H1 (cell line): ENCODE measurements around the gene LIPG. TPM values are rescaled to one million over a fixed set of nuclear protein-coding genes. Genes with fewer than 3 reads are reported as not detected.

Experiments used
- CTCF ChIA-PET: fragments of 300-600 bp; sonication (Branson Sonifier 250); formaldehyde crosslinking; loops from one replicate; lab custom pipeline; 2021; ENCODE audit not compliant: partially characterized antibody; lab: Charles Lee
- POLR2A ChIA-PET: fragments of 300-600 bp; sonication (Branson Sonifier 250); formaldehyde crosslinking; loops from one replicate; lab custom pipeline; 2021; ENCODE audit warnings: inconsistent platforms; ENCODE audit not compliant: partially characterized antibody; lab: Charles Lee
- DNase-seq, 2 experiments: peaks; one replicate each; pipeline versions ENCODE4 v3.0.0 to v3.0.0-alpha.2; 2010 to 2022; ENCODE audit warnings: low spot score in 2 of 2, low read depth in 1 of 2, mixed read lengths in 1 of 2
- FAIRE-seq: peaks from 2 replicates; lab custom pipeline; 2011; peaks lifted over from hg19 to GRCh38; lab: Jason Lieb, UNC
- H2AFZ ChIP-seq: 2 replicates; pipeline ENCODE4 v1.8.1; 2012; ENCODE audit warnings: low read length, inconsistent platforms
- H2AK5ac ChIP-seq: 2 replicates; pipeline ENCODE4 v1.6.1; 2013; ENCODE audit warnings: low read depth, low read length
- H2BK120ac ChIP-seq: replicated peaks from 2 replicates; pipeline ENCODE3; 2013; ENCODE audit warnings: low read depth, low read length, inconsistent platforms
- H2BK12ac ChIP-seq: 2 replicates; pipeline ENCODE4 v1.6.1; 2013; ENCODE audit warnings: low read depth, low read length
- H2BK15ac ChIP-seq: 2 replicates; pipeline ENCODE4 v1.6.1; 2013; ENCODE audit warnings: low read length
- H2BK20ac ChIP-seq: 2 replicates; pipeline ENCODE4 v1.6.1; 2013; ENCODE audit warnings: low read length
- H2BK5ac ChIP-seq: 2 replicates; pipeline ENCODE4 v1.6.1; 2013; ENCODE audit warnings: low read depth, low read length
- H3K14ac ChIP-seq: 2 replicates; pipeline ENCODE4 v1.6.1; 2013; ENCODE audit warnings: inconsistent platforms; ENCODE audit not compliant: insufficient read length
- H3K18ac ChIP-seq: 2 replicates; pipeline ENCODE4 v1.6.1; 2013; ENCODE audit warnings: low read length; ENCODE audit errors: extremely low read depth
- H3K23ac ChIP-seq: 2 replicates; pipeline ENCODE4 v1.6.1; 2013; ENCODE audit warnings: inconsistent platforms; ENCODE audit not compliant: insufficient read length
- H3K23me2 ChIP-seq: 2 replicates; pipeline ENCODE4 v1.6.1; 2013; ENCODE audit warnings: low read depth, low read length
- H3K27ac ChIP-seq: 2 replicates; pipeline ENCODE4 v1.6.1; 2011; ENCODE audit warnings: low read depth, low read length, inconsistent platforms
- H3K27me3 ChIP-seq, 4 experiments: replicated peaks in 1 of 4; 1 replicate in 1 of 4; 2 replicates in 3 of 4; pipeline versions ENCODE4 v1.6.1 to v1.8.1; 2011 to 2013; ENCODE audit warnings: low read length in 3 of 4, mild to moderate bottlenecking in 3 of 4, inconsistent platforms in 2 of 4, mixed read lengths in 2 of 4, moderate library complexity in 1 of 4; ENCODE audit not compliant: control insufficient read depth in 3 of 4, insufficient read depth in 3 of 4; ENCODE audit errors: extremely low read depth in 1 of 4
- H3K36me3 ChIP-seq, 4 experiments: 2 replicates each; pipeline versions ENCODE4 v1.6.1 to v1.8.1; 2011 to 2013; ENCODE audit warnings: mild to moderate bottlenecking in 4 of 4, low read length in 3 of 4, moderate library complexity in 2 of 4, control low read depth in 1 of 4, inconsistent platforms in 1 of 4; ENCODE audit not compliant: insufficient read depth in 4 of 4, control insufficient read depth in 2 of 4
- H3K4ac ChIP-seq: replicated peaks from 2 replicates; pipeline ENCODE3; 2013; ENCODE audit warnings: low read length, low read depth, mixed read lengths, inconsistent platforms; ENCODE audit not compliant: insufficient read length
- H3K4me1 ChIP-seq, 4 experiments: replicated peaks in 1 of 4; 1 replicate in 1 of 4; 2 replicates in 3 of 4; pipeline versions ENCODE4 v1.6.1 to v1.8.1; 2011 to 2013; ENCODE audit warnings: low read length in 3 of 4, inconsistent platforms in 2 of 4, mixed read lengths in 1 of 4; ENCODE audit not compliant: insufficient read depth in 4 of 4, control insufficient read depth in 3 of 4
- H3K4me2 ChIP-seq, 2 experiments: 2 replicates each; pipeline versions ENCODE4 v1.6.1 to v1.8.1; 2011 to 2013; ENCODE audit warnings: low read depth in 2 of 2, low read length in 2 of 2, control low read depth in 1 of 2, inconsistent platforms in 1 of 2, mild to moderate bottlenecking in 1 of 2; ENCODE audit not compliant: insufficient read depth in 1 of 2
- H3K4me3 ChIP-seq, 4 experiments: fragments of 200-600, 300-600 bp in 1 of 4; sonication (generic), shearing (Covaris generic), sonication (Bioruptor Twin) in 1 of 4; 2 replicates each; pipeline versions ENCODE4 v1.5.1 to v1.8.1; 2011 to 2016; ENCODE audit warnings: low read length in 4 of 4, low read depth in 3 of 4, control low read depth in 2 of 4, inconsistent platforms in 2 of 4, mild to moderate bottlenecking in 2 of 4, mixed read lengths in 1 of 4, moderate library complexity in 1 of 4; ENCODE audit not compliant: insufficient read depth in 2 of 4; ENCODE audit errors: extremely low read depth in 1 of 4
- H3K56ac ChIP-seq: replicated peaks from 2 replicates; pipeline ENCODE3; 2013; ENCODE audit warnings: low read depth, mild to moderate bottlenecking, mixed read lengths, low read length, inconsistent platforms; ENCODE audit not compliant: insufficient read length
- H3K79me1 ChIP-seq: 2 replicates; pipeline ENCODE4 v1.6.1; 2013; ENCODE audit warnings: low read depth, low read length, control low read depth
- H3K79me2 ChIP-seq, 2 experiments: 2 replicates each; pipeline versions ENCODE4 v1.6.1 to v1.8.1; 2012 to 2013; ENCODE audit warnings: low read length in 2 of 2, mild to moderate bottlenecking in 2 of 2, inconsistent platforms in 1 of 2; ENCODE audit not compliant: insufficient read depth in 2 of 2, control insufficient read depth in 1 of 2
- H3K9ac ChIP-seq, 4 experiments: replicated peaks in 1 of 4; 1 replicate in 1 of 4; 2 replicates in 3 of 4; pipeline versions ENCODE4 v1.6.1 to v1.8.1; 2011 to 2013; ENCODE audit warnings: low read depth in 3 of 4, low read length in 3 of 4, control low read depth in 2 of 4, mild to moderate bottlenecking in 2 of 4, moderate library complexity in 2 of 4, inconsistent platforms in 1 of 4; ENCODE audit errors: extremely low read depth in 1 of 4
- H3K9me3 ChIP-seq, 2 experiments: 2 replicates each; pipeline versions ENCODE4 v1.6.1 to v1.8.1; 2012 to 2013; ENCODE audit warnings: mild to moderate bottlenecking in 2 of 2, moderate library complexity in 2 of 2, control low read depth in 1 of 2, inconsistent platforms in 1 of 2, low read depth in 1 of 2, low read length in 1 of 2, mixed read lengths in 1 of 2; ENCODE audit not compliant: insufficient read depth in 2 of 2
- H4K20me1 ChIP-seq, 2 experiments: replicated peaks in 1 of 2; 2 replicates each; pipeline versions ENCODE3 to v1.8.1; 2011 to 2013; ENCODE audit warnings: inconsistent platforms in 2 of 2, low read length in 2 of 2, mild to moderate bottlenecking in 1 of 2; ENCODE audit not compliant: insufficient read depth in 2 of 2, control insufficient read depth in 1 of 2
- H4K5ac ChIP-seq: 2 replicates; pipeline ENCODE4 v1.6.1; 2013; ENCODE audit warnings: low read length, low read depth, mixed read lengths, inconsistent platforms; ENCODE audit not compliant: insufficient read length
- H4K8ac ChIP-seq: 2 replicates; pipeline ENCODE4 v1.8.0; 2013; ENCODE audit warnings: mild to moderate bottlenecking, moderate library complexity, low read length, inconsistent platforms; ENCODE audit not compliant: insufficient read depth; ENCODE audit errors: extremely low read depth
- H4K91ac ChIP-seq: replicated peaks from 2 replicates; pipeline ENCODE3; 2013; ENCODE audit warnings: low read length, mixed read lengths, inconsistent platforms; ENCODE audit not compliant: insufficient read length
- BACH1 ChIP-seq: IDR thresholded peaks from 2 replicates; pipeline ENCODE4 v1.6.1; 2012; ENCODE audit warnings: low read length, improper control_type of control experiment
- BRCA1 ChIP-seq: IDR thresholded peaks from 2 replicates; pipeline ENCODE4 v1.6.1; 2012; ENCODE audit warnings: low read depth, low read length, improper control_type of control experiment
- CEBPB ChIP-seq: IDR thresholded peaks from 2 replicates; pipeline ENCODE4 v1.6.1; 2012; ENCODE audit warnings: low read depth, low read length
- POLR2AphosphoS5 ChIP-seq: IDR thresholded peaks from 2 replicates; pipeline ENCODE4 v1.6.1; 2011; ENCODE audit warnings: low read depth, low read length
- RAD21 ChIP-seq, 2 experiments: IDR thresholded peaks in 1 of 2; conservative IDR thresholded peaks in 1 of 2; 2 replicates each; pipeline ENCODE4 v1.6.1; 2011; ENCODE audit warnings: low read depth in 2 of 2, low read length in 2 of 2, improper control_type of control experiment in 1 of 2, inconsistent platforms in 1 of 2, mild to moderate bottlenecking in 1 of 2, moderate library complexity in 1 of 2
- RBBP5 ChIP-seq: IDR thresholded peaks from 2 replicates; pipeline ENCODE4 v1.7.1; 2012; ENCODE audit warnings: low read depth, mild to moderate bottlenecking, inconsistent platforms, low read length, moderate library complexity, borderline replicate concordance
- RNF2 ChIP-seq: fragments of 200-900, 300-1000 bp; sonication (generic); IDR thresholded peaks from 2 replicates; pipeline ENCODE4 v1.7.1; 2016; ENCODE audit warnings: borderline replicate concordance, low read depth, mild to moderate bottlenecking, antibody characterized with exemption, low read length; ENCODE audit not compliant: poor library complexity, severe bottlenecking; ENCODE audit errors: missing control alignments
- RXRA ChIP-seq: IDR thresholded peaks from 2 replicates; pipeline ENCODE4 v1.6.1; 2011; ENCODE audit warnings: low read depth, mild to moderate bottlenecking, low read length, moderate library complexity; ENCODE audit not compliant: insufficient read depth
- SP4 ChIP-seq: IDR thresholded peaks from 2 replicates; pipeline ENCODE4 v1.6.1; 2012; ENCODE audit warnings: low read length, inconsistent platforms
- TAF1 ChIP-seq: IDR thresholded peaks from 2 replicates; pipeline ENCODE4 v1.6.1; 2011; ENCODE audit warnings: mild to moderate bottlenecking, low read depth, low read length
- WGBS, 2 experiments: shearing (Covaris generic) in 1 of 2; methylation state at CpG; one replicate each; pipeline versions ENCODE4 v1.1.6 to v1.1.7; 2013 to 2015; ENCODE audit warnings: low lambda C conversion rate in 2 of 2, mixed read lengths in 2 of 2, inconsistent platforms in 1 of 2, low coverage in 1 of 2, missing lambda C conversion rate in 1 of 2; ENCODE audit not compliant: insufficient replicate concordance in 2 of 2, insufficient coverage in 1 of 2, insufficient read length in 1 of 2; ENCODE audit errors: extremely low coverage in 1 of 2, missing lambda C conversion rate in 1 of 2; 5-methylcytosine and 5-hydroxymethylcytosine counted together
- polyA plus RNA-seq, 7 experiments: library from polyadenylated mRNA; depleted of rRNA in 3 of 7; stranded (reverse) in 5 of 7; unstranded in 2 of 7; fragments of >200 nt in 5 of 7; fragments of 200-250 nt in 2 of 7; gene quantifications; 1 replicate in 5 of 7; 2 replicates in 1 of 7; 4 replicates in 1 of 7; pipeline versions ENCODE4 v1.2.1 to v1.2.3, GENCODE V29; 2011 to 2013; ENCODE audit warnings: missing spikeins in 2 of 7, mixed read lengths in 2 of 7
- total RNA-seq: library from RNA; stranded (reverse); fragmentation: NEBNext Ultra II Directional; extraction: Animal tissue kit (Norgen Biotek cat#: 25700); gene quantifications from 2 replicates; pipeline ENCODE4 v1.2.1, GENCODE V29; 2021
- TF ChIP-seq, protein P1 (sequence below): IDR thresholded peaks from 2 replicates; pipeline ENCODE4 v1.6.1; 2011; ENCODE audit warnings: low read depth, mild to moderate bottlenecking, low read length; ENCODE audit not compliant: insufficient read depth

LIPG gene
- total and polyA plus RNA-seq, 2 of the 8 experiments (the other 6 are each of a cell fraction or from before 2014, with no cell fraction given), result 9.2 to 9.8 TPM

- Histone ChIP-seq H2BK15ac (no peak overlapping the region), H2BK20ac (no peak overlapping the region), H3K9me3 (peaks cover 0 to 3% of the 10 kb centered on the region in 2 experiments; a peak in 2 of 4 replicates), H2AK5ac (no peak overlapping the region), H3K23me2 (no peaks in the 10 kb centered on the region), H3K79me2 (no peaks in the 10 kb centered on the region), H3K23ac (no peak overlapping the region), H3K56ac (no peak overlapping the region), H4K20me1 (no peaks in the 10 kb centered on the region), H3K27ac (no peak overlapping the region), H3K18ac (no peak overlapping the region), H4K8ac (no peak overlapping the region), H2BK5ac (no peak overlapping the region), H2BK12ac (no peak overlapping the region), H3K79me1 (no peaks in the 10 kb centered on the region), H3K14ac (no peak overlapping the region), H2BK120ac (no peak overlapping the region), H2AFZ (no peak overlapping the region), H3K4ac (no peak overlapping the region), H4K91ac (no peak overlapping the region), H3K36me3 (no peaks in the 10 kb centered on the region), H3K27me3 (no peaks in the 10 kb centered on the region), H3K9ac (no peak overlapping the region), H3K4me2 (no peak overlapping the region), H3K4me3 (no peak overlapping the region), H4K5ac (no peak overlapping the region), H3K4me1 (peaks cover 4 to 18% (median 16%) of the 10 kb centered on the region in 4 experiments)
- FAIRE-seq, result no peak
- WGBS, 2 experiments, result 97% methylated on average over 4 of the region's 4 CpGs; no CpG with 5 or more reads in 1 of the 2 experiments
- DNase-seq, result no peak
- ChIA-PET POLR2A (no interaction called here), CTCF (interaction anchor here (0.7 to 1.7 kb wide), 3 partner anchors 20 to 158 kb away, joined by 3 to 5 read pairs (median 4); no protein-coding TSS in a partner anchor)
- no peak for TF ChIP-seq CEBPB
- TF ChIP-seq, protein P1, sequence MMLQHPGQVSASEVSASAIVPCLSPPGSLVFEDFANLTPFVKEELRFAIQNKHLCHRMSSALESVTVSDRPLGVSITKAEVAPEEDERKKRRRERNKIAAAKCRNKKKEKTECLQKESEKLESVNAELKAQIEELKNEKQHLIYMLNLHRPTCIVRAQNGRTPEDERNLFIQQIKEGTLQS, result no peak
- TF ChIP-seq RBBP5, result no peak
- no peak for TF ChIP-seq POLR2AphosphoS5
- TF ChIP-seq RAD21 (IDR thresholded peaks at IDR 0.05 in 1 of 2, conservative IDR thresholded peaks at IDR 0.05 in 1 of 2; ENCODE audit: low read depth in 2 of 2, low read length in 2 of 2), result no peak
- no peak for TF ChIP-seq TAF1
- TF ChIP-seq BRCA1, result no peak
- no peak for TF ChIP-seq SP4
- no peak for TF ChIP-seq RNF2
- no peak for TF ChIP-seq BACH1
- no peak for TF ChIP-seq RXRA
These were observed 46.8 kb downstream of the LIPG start for GRCh38 chr18:49608366-49609255.
